Tibial nerve (tissue), 3 donors: Measurements from ENCODE around the gene DGKQ.

Source experiments
- CTCF ChIP-seq, 5 experiments: fragments of 200-600 bp in 3 of 5; fragments of 450-650 bp in 2 of 5; sonication (generic) in 3 of 5; IDR thresholded peaks; one replicate each; pipeline ENCODE4 v1.5.1; 2016 to 2019; ENCODE audit warnings: antibody characterized with exemption in 5 of 5, mild to moderate bottlenecking in 3 of 5, moderate library complexity in 2 of 5
- POLR2A ChIP-seq, 2 donors: fragments of 450-650 bp; IDR thresholded peaks; one replicate each; pipeline ENCODE4 v1.6.1; 2017; ENCODE audit warnings: antibody characterized with exemption in 2 of 2, mild to moderate bottlenecking in 2 of 2, moderate library complexity in 2 of 2

- TF ChIP-seq CTCF (IDR thresholded peaks at IDR 0.05) (no peak), POLR2A (IDR thresholded peaks at IDR 0.05) (no peak)
Observed at GRCh38 chr4:960636-961350, 12.6 kb downstream of the DGKQ start.
